Measurements from ENCODE around the gene STPG3. TPM values are rescaled to one million over a fixed set of nuclear protein-coding genes. Genes with fewer than 3 reads are reported as not detected.

STPG3 gene
- total and polyA plus RNA-seq, 2 of the 13 experiments (the other 11 are each of a cell fraction or from before 2014, with no cell fraction given) = not detected

- TF ChIP-seq ZNF768 (CRISPR knock-in tag; IDR thresholded peaks at IDR 0.05) (no peak), ATF3 (CRISPR knock-in tag; IDR thresholded peaks at IDR 0.05) (no peak; the same call in 1 of the 2 replicates), NFE2 (CRISPR knock-in tag; IDR thresholded peaks at IDR 0.05) (no peak), ATRX (CRISPR knock-in tag; IDR thresholded peaks at IDR 0.05; ENCODE audit: borderline replicate concordance) (no peak), HNF4A (CRISPR knock-in tag; IDR thresholded peaks at IDR 0.05) (no peak), GRHL1 (CRISPR knock-in tag; conservative IDR thresholded peaks at IDR 0.05) (no peak), ZNF850 (CRISPR knock-in tag; conservative IDR thresholded peaks at IDR 0.05) (no peak), TBX2 (CRISPR knock-in tag; IDR thresholded peaks at IDR 0.05; ENCODE audit: borderline replicate concordance) (peak; percentile 39), ZNF678 (CRISPR knock-in tag; IDR thresholded peaks at IDR 0.05) (0 out of 2 replicates have a peak, but pooled peaks have one; percentile 49), GFI1 (CRISPR knock-in tag; IDR thresholded peaks at IDR 0.05; ENCODE audit: borderline replicate concordance) (no peak), SMARCC2 (IDR thresholded peaks at IDR 0.05) (no peak), CSRNP1 (CRISPR knock-in tag; IDR thresholded peaks at IDR 0.05) (no peak), ZNF512B (CRISPR knock-in tag; IDR thresholded peaks at IDR 0.05; ENCODE audit: borderline replicate concordance) (no peak), PPARG (CRISPR knock-in tag; conservative IDR thresholded peaks at IDR 0.05) (no peak), KLF6 (CRISPR knock-in tag; IDR thresholded peaks at IDR 0.05) (no peak), ZNF879 (CRISPR knock-in tag; IDR thresholded peaks at IDR 0.05) (no peak), THAP7 (CRISPR knock-in tag; IDR thresholded peaks at IDR 0.05) (no peak), CBX2 (IDR thresholded peaks at IDR 0.05; ENCODE audit: low read depth, low read length) (no peak), CBX2 (CRISPR knock-in tag; IDR thresholded peaks at IDR 0.05; ENCODE audit: low read depth) (no peak), SNAPC5 (CRISPR knock-in tag; IDR thresholded peaks at IDR 0.05; ENCODE audit: borderline replicate concordance) (no peak), TSC22D2 (CRISPR knock-in tag; IDR thresholded peaks at IDR 0.05; ENCODE audit: borderline replicate concordance) (no peak), ZNF460 (CRISPR knock-in tag; IDR thresholded peaks at IDR 0.05; ENCODE audit: borderline replicate concordance) (no peak), TP53 (CRISPR knock-in tag; conservative IDR thresholded peaks at IDR 0.05) (no peak)
Measured at GRCh38 chr9:137223078-137223970, 27.8 kb upstream of the STPG3 start (continued).

Measured in HepG2 (cell line).